Upper lobe of left lung (tissue), 6 donors: ENCODE measurements around the gene CD14. TPM values are rescaled to one million over a fixed set of nuclear protein-coding genes. Genes with fewer than 3 reads are reported as not detected.
"Not testable (repeated sequence)": the region's sequence is repeated elsewhere in the genome, so short reads cannot be mapped to it uniquely, and the experiment has no call there.

ENCODE experiments used
- ATAC-seq, 2 donors: fragments of 200-7000 bp; cut with Tn5 transposase; one replicate each; pipeline ENCODE4 v1.9.1; 2022; ENCODE audit warnings: mild to moderate bottlenecking in 2 of 2, moderate library complexity in 2 of 2; ENCODE audit not compliant: low FRiP score in 2 of 2
- DNase-seq, 2 donors: peaks; one replicate each; pipeline ENCODE4 v3.0.0-alpha.2; 2019 to 2020
- H3K27ac ChIP-seq, 4 donors: fragments of 200-600 bp; sonication (generic); one replicate each; pipeline ENCODE4 v1.5.1; 2016 to 2019
- H3K27me3 ChIP-seq, 4 donors: fragments of 200-600 bp; sonication (generic); one replicate each; pipeline ENCODE4 v1.5.1; 2017 to 2019
- H3K36me3 ChIP-seq, 4 donors: fragments of 200-600 bp; sonication (generic); one replicate each; pipeline ENCODE4 v1.5.1; 2016 to 2019
- H3K4me1 ChIP-seq, 4 donors: fragments of 200-600 bp; sonication (generic); one replicate each; pipeline ENCODE4 v1.5.1; 2018 to 2019
- H3K4me3 ChIP-seq, 4 donors: fragments of 200-600 bp; sonication (generic); one replicate each; pipeline ENCODE4 v1.5.1; 2017 to 2019; ENCODE audit warnings: mild to moderate bottlenecking in 2 of 4, moderate library complexity in 1 of 4
- H3K9me3 ChIP-seq, 4 donors: fragments of 200-600 bp; sonication (generic); one replicate each; pipeline ENCODE4 v1.5.1; 2018 to 2019
- EP300 ChIP-seq, 4 donors: sonication (generic); formaldehyde crosslinking; IDR thresholded peaks; one replicate each; pipeline ENCODE4 v1.5.1; 2017; ENCODE audit warnings: antibody characterized with exemption in 4 of 4, control low read depth in 2 of 4
- POLR2A ChIP-seq, 4 donors: fragments of 450-650 bp; IDR thresholded peaks; one replicate each; pipeline ENCODE4 v1.5.1; 2016 to 2017; ENCODE audit warnings: antibody characterized with exemption in 4 of 4, mild to moderate bottlenecking in 2 of 4
- POLR2AphosphoS5 ChIP-seq, 2 donors: sonication (generic); formaldehyde crosslinking; IDR thresholded peaks; one replicate each; pipeline ENCODE4 v1.5.1; 2017; ENCODE audit warnings: antibody characterized with exemption in 2 of 2
- WGBS, 2 donors: methylation state at CpG; one replicate each; pipeline ENCODE4 v1.1.5; 2017 to 2018; 5-methylcytosine and 5-hydroxymethylcytosine counted together
- total RNA-seq, 6 donors: library from RNA; depleted of rRNA in 4 of 6; stranded (reverse); fragments of >200 nt in 4 of 6; gene quantifications; one replicate each; pipeline versions ENCODE4 v1.1.0 to v1.2.1, GENCODE V29; 2016 to 2021
- TF ChIP-seq, protein P1 (sequence below), 6 experiments: fragments of 450-650 bp in 4 of 6; fragments of 200-600 bp in 2 of 6; sonication (generic) in 2 of 6; IDR thresholded peaks; one replicate each; pipeline ENCODE4 v1.5.1; 2016 to 2019; ENCODE audit warnings: antibody characterized with exemption in 6 of 6
- donor health status: DM: no; HTN: no; CAD: no; lungs with moderate emphysema.
- donor health status: DM: no; HTN: yes; CAD: no; lungs with severe emphysema.

The CD14 gene
- total RNA-seq, 6 donors from 2014 or later, result 27.3 to 195 (median 102) TPM

GRCh38 chr5:140594169-140594568 is 38.8 kb downstream of the CD14 start:
- TF ChIP-seq POLR2A (IDR thresholded peaks at IDR 0.05), result no peak
- TF ChIP-seq POLR2AphosphoS5 (IDR thresholded peaks at IDR 0.05), result no peak
- TF ChIP-seq EP300 (IDR thresholded peaks at IDR 0.05), result no peak
- TF ChIP-seq, protein P1, sequence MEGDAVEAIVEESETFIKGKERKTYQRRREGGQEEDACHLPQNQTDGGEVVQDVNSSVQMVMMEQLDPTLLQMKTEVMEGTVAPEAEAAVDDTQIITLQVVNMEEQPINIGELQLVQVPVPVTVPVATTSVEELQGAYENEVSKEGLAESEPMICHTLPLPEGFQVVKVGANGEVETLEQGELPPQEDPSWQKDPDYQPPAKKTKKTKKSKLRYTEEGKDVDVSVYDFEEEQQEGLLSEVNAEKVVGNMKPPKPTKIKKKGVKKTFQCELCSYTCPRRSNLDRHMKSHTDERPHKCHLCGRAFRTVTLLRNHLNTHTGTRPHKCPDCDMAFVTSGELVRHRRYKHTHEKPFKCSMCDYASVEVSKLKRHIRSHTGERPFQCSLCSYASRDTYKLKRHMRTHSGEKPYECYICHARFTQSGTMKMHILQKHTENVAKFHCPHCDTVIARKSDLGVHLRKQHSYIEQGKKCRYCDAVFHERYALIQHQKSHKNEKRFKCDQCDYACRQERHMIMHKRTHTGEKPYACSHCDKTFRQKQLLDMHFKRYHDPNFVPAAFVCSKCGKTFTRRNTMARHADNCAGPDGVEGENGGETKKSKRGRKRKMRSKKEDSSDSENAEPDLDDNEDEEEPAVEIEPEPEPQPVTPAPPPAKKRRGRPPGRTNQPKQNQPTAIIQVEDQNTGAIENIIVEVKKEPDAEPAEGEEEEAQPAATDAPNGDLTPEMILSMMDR (IDR thresholded peaks at IDR 0.05), result no peak
- peak overlapping the region in 3 of 4 donors; percentile 72 to 79 (median 76) for H3K27ac ChIP-seq
- ATAC-seq (no peak), DNase-seq (peak in 1 of 2 donors; percentile 44)
- peaks cover 25 to 39% (median 36%) of the 10 kb centered on the region in 4 donors for H3K4me1 ChIP-seq
- WGBS, 2 donors, result 73 to 100% methylated on average over 5 of the region's 6 CpGs
- no peak overlapping the region for H3K4me3 ChIP-seq
- no peaks in the 10 kb centered on the region for H3K9me3 ChIP-seq
- H3K27me3 ChIP-seq, result no peaks in the 10 kb centered on the region
- H3K36me3 ChIP-seq, result no peaks in the 10 kb centered on the region

DNA sequence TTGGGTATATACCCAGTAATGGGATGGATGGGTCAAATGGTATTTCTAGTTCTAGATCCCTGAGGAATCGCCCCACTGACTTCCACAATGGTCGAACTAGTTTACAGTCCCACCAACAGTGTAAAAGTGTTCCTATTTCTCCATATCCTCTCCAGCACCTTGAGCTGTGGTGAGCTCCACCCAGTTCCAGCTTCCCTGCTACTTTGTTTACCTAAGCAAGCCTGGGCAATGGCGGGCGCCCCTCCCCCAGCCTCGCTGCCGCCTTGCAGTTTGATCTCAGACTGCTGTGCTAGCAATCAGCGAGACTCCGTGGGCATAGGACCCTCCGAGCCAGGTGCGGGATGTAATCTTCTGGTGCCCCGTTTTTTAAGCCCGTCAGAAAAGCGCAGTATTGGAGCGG is 39.9 kb downstream of the CD14 start:
- H3K27ac ChIP-seq, result peak overlapping the region in 1 of 4 donors; percentile 21
- 37 to 39% methylated on average over 12 of the region's 14 CpGs for WGBS, 2 donors
- H3K4me3 ChIP-seq, ATAC-seq, H3K27me3 ChIP-seq, H3K9me3 ChIP-seq, H3K36me3 ChIP-seq, DNase-seq: not testable (repeated sequence)
- H3K4me1 ChIP-seq, result peaks cover 32 to 47% (median 42%) of the 10 kb centered on the region in 4 donors

DNA sequence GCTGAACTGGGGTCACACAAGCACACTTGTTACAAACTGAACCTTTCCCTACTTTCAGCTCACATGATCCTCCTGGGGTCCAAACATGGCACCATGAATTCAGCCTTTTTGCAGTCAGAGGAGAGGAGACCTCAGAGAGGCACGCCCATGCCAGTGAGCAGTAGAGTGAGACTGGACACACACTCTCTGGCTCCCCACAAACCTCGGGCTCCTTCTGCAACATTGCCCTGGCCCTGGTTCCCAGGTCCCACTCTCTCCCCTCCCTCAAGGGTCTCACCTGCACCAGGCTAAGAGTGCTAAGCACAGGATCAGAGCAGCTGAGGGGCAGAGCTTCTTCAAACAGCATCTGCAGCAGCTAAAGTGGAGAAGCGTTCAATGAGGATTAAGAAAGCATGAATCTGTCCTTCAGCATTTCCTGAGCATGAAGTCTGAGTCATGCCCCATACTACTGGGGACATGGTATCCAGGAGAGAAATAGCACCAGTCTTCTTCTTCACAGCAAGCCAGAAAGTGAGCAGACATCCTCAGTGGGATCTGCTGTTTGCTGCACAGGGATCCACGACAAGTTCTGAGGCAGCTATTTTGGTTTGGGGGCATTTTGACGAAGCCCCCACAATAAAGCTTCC is 41.1 kb downstream of the CD14 start:
- H3K27ac ChIP-seq, result peak overlapping the region; percentile 28 to 73 (median 64)
- DNase-seq (no peak), ATAC-seq (peak in 1 of 2 donors; percentile 46)
- H3K4me1 ChIP-seq, result peaks cover 32 to 47% (median 42%) of the 10 kb centered on the region in 4 donors
- WGBS, 2 donors, result 75 to 86% methylated on average over 4 to 5 of the region's 5 CpGs
- no peaks in the 10 kb centered on the region for H3K9me3 ChIP-seq
- no peak for TF ChIP-seq POLR2AphosphoS5 (IDR thresholded peaks at IDR 0.05)
- peak in 1 of 4 donors; percentile 43 for TF ChIP-seq POLR2A (IDR thresholded peaks at IDR 0.05)
- TF ChIP-seq, protein P1 (IDR thresholded peaks at IDR 0.05), result no peak
- H3K27me3 ChIP-seq, result no peaks in the 10 kb centered on the region
- peak overlapping the region in 1 of 4 donors; percentile 14 for H3K4me3 ChIP-seq
- H3K36me3 ChIP-seq, result no peaks in the 10 kb centered on the region

GRCh38 chr5:140590861-140591260 is 42.1 kb downstream of the CD14 start:
- ATAC-seq (no peak), DNase-seq (no peak)
- TF ChIP-seq EP300 (IDR thresholded peaks at IDR 0.05) (no peak), POLR2AphosphoS5 (IDR thresholded peaks at IDR 0.05) (no peak), POLR2A (IDR thresholded peaks at IDR 0.05) (no peak)
- TF ChIP-seq, protein P1 (IDR thresholded peaks at IDR 0.05), result no peak
- Histone ChIP-seq H3K9me3 (no peaks in the 10 kb centered on the region), H3K27ac (peak overlapping the region in 3 of 4 donors; percentile 1 to 73 (median 63)), H3K36me3 (no peaks in the 10 kb centered on the region), H3K4me1 (peaks cover 24 to 38% (median 33%) of the 10 kb centered on the region in 4 donors), H3K4me3 (peak overlapping the region in 1 of 4 donors; percentile 14), H3K27me3 (no peaks in the 10 kb centered on the region)
- 89 to 92% methylated on average over 3 to 7 of the region's 7 CpGs for WGBS, 2 donors

DNA sequence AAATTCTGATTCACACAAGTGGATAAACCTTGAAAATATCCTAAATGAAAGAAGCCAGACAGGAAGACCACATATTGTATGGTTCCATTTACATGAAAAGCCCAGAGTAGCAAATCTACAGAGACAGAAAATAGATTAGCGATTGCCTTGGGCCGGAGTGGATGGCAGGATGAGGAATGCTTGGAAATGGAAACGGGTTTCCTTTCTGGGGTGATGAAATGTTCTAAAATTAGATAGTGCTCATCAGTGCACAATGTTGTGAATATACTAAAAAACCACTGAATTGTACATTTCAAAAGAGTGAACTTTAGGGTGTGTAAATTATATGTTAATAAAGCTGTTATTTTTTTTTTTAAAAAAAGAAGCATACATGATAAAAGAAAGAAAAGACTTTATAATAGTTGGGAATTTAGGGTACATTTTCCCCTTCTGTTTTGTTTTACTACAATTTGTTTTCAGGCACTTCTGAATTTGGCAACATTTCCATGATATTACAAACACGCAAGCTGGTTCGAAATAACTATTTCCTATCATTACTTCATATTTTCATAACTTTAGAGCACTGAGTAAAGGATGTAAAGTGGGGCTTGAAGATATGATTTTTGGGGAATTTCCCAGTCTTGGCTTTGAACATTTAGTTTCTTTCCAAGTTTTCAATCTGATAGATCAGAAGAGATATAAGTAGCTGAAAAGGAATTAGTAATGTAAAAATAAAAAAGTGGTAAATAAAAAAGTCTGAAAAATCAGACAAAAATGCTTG is 44.5 kb downstream of the CD14 start:
- no peaks in the 10 kb centered on the region for H3K27me3 ChIP-seq
- H3K4me1 ChIP-seq, result peaks cover 12 to 24% (median 16%) of the 10 kb centered on the region in 4 donors
- no peaks in the 10 kb centered on the region for H3K36me3 ChIP-seq
- no peak overlapping the region for H3K4me3 ChIP-seq
- ATAC-seq (peak in 1 of 2 donors; percentile 74), DNase-seq (no peak)
- peak overlapping the region; percentile 40 to 75 (median 58) for H3K27ac ChIP-seq
- no peaks in the 10 kb centered on the region for H3K9me3 ChIP-seq
- TF ChIP-seq, protein P1 (IDR thresholded peaks at IDR 0.05), result no peak
- TF ChIP-seq POLR2AphosphoS5 (IDR thresholded peaks at IDR 0.05) (no peak), POLR2A (IDR thresholded peaks at IDR 0.05) (no peak), EP300 (IDR thresholded peaks at IDR 0.05) (no peak)
- WGBS, 2 donors, result 41 to 44% methylated on average over 5 of the region's 5 CpGs
